Natural killer cell (primary cell): Measurements from ENCODE around the gene SERGEF. TPM values are rescaled to one million over a fixed set of nuclear protein-coding genes. Genes with fewer than 3 reads are reported as not detected.
A peak's percentile ranks its signal among the peaks of the same experiment; 100 is the strongest.

Experiments used
- ATAC-seq, 3 donors: fragments of 150-1000 bp in 2 of 3; fragments of 200-7000 bp in 1 of 3; cut with Tn5 transposase; 1 replicate in 1 of 3; 2 replicates in 2 of 3; pipeline ENCODE4 v1.10.0; 2021; ENCODE audit warnings: mild to moderate bottlenecking in 2 of 3, moderate library complexity in 2 of 3
- DNase-seq, 2 donors: peaks; one replicate each; pipeline versions ENCODE4 v3.0.0 to v3.0.0-alpha.2; 2013 to 2021; ENCODE audit warnings: mixed read lengths in 1 of 2
- H3K27ac ChIP-seq: one replicate; pipeline ENCODE4 v1.5.1; 2013; ENCODE audit warnings: mild to moderate bottlenecking, low read length
- H3K27me3 ChIP-seq: one replicate; pipeline ENCODE4 v1.6.1; 2013; ENCODE audit warnings: low read length; ENCODE audit not compliant: control insufficient read depth, insufficient read depth
- H3K36me3 ChIP-seq: one replicate; pipeline ENCODE4 v1.6.1; 2013; ENCODE audit warnings: low read length; ENCODE audit not compliant: control insufficient read depth, insufficient read depth
- H3K4me1 ChIP-seq: one replicate; pipeline ENCODE4 v1.6.1; 2013; ENCODE audit warnings: low read length; ENCODE audit not compliant: control insufficient read depth, insufficient read depth
- H3K4me3 ChIP-seq: one replicate; pipeline ENCODE4 v1.5.1; 2013; ENCODE audit warnings: low read length
- H3K9me3 ChIP-seq: one replicate; pipeline ENCODE4 v1.6.1; 2013; ENCODE audit warnings: low read length; ENCODE audit not compliant: control insufficient read depth, insufficient read depth
- H3K27ac Mint-ChIP-seq, 2 donors: one replicate each; pipeline ENCODE4 v1.8.0; 2022; ENCODE audit warnings: mild to moderate bottlenecking in 2 of 2, mixed read lengths in 2 of 2, moderate library complexity in 1 of 2
- H3K27me3 Mint-ChIP-seq, 2 donors: one replicate each; pipeline ENCODE4 v1.8.0; 2022; ENCODE audit warnings: low read depth in 2 of 2, mixed read lengths in 2 of 2
- H3K36me3 Mint-ChIP-seq: one replicate; pipeline ENCODE4 v1.8.0; 2022; ENCODE audit warnings: mixed read lengths
- H3K4me1 Mint-ChIP-seq, 2 donors: one replicate each; pipeline ENCODE4 v1.8.0; 2022; ENCODE audit warnings: mixed read lengths in 2 of 2
- H3K4me3 Mint-ChIP-seq: one replicate; pipeline ENCODE4 v1.8.0; 2022; ENCODE audit warnings: mild to moderate bottlenecking, moderate library complexity, mixed read lengths
- H3K9me3 Mint-ChIP-seq, 2 donors: one replicate each; pipeline ENCODE4 v1.8.0; 2022; ENCODE audit warnings: mixed read lengths in 2 of 2
- WGBS: methylation state at CpG from one replicate; pipeline ENCODE4 v1.1.7; 2013; ENCODE audit warnings: missing lambda C conversion rate; ENCODE audit not compliant: insufficient coverage; 5-methylcytosine and 5-hydroxymethylcytosine counted together
- intact Hi-C: fragments of 100-400 bp; cut with micrococcal nuclease; formaldehyde crosslinking; loops from one replicate; pipeline ENCODE4 v1.14.2; 2022
- total RNA-seq, 4 donors: library from RNA; stranded (reverse); fragments of 120-200 nt in 1 of 4; gene quantifications; one replicate each; pipeline versions ENCODE4 v1.2.3 to v1.2.4, GENCODE V29; 2013 to 2022
- TF ChIP-seq, protein P1 (sequence below): fragments of 200-600 bp; IDR thresholded peaks from one replicate; pipeline ENCODE4 v1.8.0; 2022; ENCODE audit warnings: antibody characterized with exemption

SERGEF gene
- total RNA-seq, 3 donors from 2014 or later (not counting 1 experiment from before 2014, with no cell fraction given) = 67.5 to 78.6 (median 69.4) TPM

DNA sequence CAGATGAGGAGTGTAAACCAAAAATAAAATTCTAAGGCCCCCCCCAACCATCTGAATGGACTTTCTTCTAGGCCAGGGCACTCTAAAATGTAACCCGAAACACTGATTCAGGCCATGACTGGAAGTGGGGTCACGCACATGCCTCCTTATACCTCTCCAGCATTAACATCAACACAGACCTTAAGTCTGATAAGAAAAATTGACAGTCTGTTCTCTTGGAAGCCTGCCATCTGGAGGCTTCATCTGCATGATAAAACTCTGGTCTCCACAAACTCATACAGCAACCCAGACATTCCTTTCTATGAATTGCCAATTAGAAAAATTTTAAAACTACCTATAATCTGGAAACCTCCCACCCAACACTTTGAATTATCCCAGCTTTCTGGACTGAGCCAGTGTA lies 3.9 kb upstream of the SERGEF start:
- H3K9me3 Mint-ChIP-seq = peaks cover 0 to 2% of the 10 kb centered on the region in 2 donors
- H3K27ac Mint-ChIP-seq = no peak overlapping the region
- H3K4me1 ChIP-seq = peaks cover 18% of the 10 kb centered on the region
- H3K4me3 Mint-ChIP-seq = no peak overlapping the region
- DNase-seq (no peak), ATAC-seq (no peak)
- H3K36me3 ChIP-seq = no peaks in the 10 kb centered on the region
- H3K27ac ChIP-seq = no peak overlapping the region
- H3K4me3 ChIP-seq = no peak overlapping the region
- no peaks in the 10 kb centered on the region for H3K27me3 Mint-ChIP-seq
- peaks cover 22 to 28% of the 10 kb centered on the region in 2 donors for H3K4me1 Mint-ChIP-seq
- no peaks in the 10 kb centered on the region for H3K36me3 Mint-ChIP-seq
- TF ChIP-seq, protein P1, sequence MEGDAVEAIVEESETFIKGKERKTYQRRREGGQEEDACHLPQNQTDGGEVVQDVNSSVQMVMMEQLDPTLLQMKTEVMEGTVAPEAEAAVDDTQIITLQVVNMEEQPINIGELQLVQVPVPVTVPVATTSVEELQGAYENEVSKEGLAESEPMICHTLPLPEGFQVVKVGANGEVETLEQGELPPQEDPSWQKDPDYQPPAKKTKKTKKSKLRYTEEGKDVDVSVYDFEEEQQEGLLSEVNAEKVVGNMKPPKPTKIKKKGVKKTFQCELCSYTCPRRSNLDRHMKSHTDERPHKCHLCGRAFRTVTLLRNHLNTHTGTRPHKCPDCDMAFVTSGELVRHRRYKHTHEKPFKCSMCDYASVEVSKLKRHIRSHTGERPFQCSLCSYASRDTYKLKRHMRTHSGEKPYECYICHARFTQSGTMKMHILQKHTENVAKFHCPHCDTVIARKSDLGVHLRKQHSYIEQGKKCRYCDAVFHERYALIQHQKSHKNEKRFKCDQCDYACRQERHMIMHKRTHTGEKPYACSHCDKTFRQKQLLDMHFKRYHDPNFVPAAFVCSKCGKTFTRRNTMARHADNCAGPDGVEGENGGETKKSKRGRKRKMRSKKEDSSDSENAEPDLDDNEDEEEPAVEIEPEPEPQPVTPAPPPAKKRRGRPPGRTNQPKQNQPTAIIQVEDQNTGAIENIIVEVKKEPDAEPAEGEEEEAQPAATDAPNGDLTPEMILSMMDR = no peak
- intact Hi-C loops = no loop called here
- H3K9me3 ChIP-seq = no peaks in the 10 kb centered on the region
- 98% methylated on average over 2 of the region's 2 CpGs for WGBS
- no peaks in the 10 kb centered on the region for H3K27me3 ChIP-seq

DNA sequence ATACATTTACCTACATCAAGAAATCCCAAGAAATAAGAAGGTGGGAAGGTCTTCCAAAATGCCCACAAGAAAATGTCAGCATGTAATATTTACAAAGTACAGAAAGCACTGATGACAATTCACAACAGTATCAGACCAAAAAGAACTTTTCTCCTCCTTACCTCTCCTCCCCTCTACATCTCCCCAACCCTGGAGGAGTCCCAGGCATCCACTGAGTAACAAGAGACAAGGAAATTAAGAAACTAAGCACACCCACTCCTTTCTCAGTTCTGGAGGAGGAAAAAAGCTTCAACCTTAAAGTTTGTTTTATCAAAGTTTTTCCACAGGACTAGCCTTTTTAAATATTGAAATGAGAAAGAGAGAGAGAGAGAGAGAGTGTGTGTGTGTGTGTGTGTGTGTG lies 2.0 kb upstream of the SERGEF start:
- ATAC-seq = no peak
- H3K27ac ChIP-seq = no peak overlapping the region
- Mint-ChIP-seq H3K4me3 (peak overlapping the region; percentile 43), H3K4me1 (peaks cover 36 to 43% of the 10 kb centered on the region in 2 donors), H3K36me3 (no peaks in the 10 kb centered on the region), H3K27me3 (no peaks in the 10 kb centered on the region), H3K9me3 (peaks cover 0 to 3% of the 10 kb centered on the region in 2 donors), H3K27ac (peak overlapping the region; percentile 96 to 97)
- intact Hi-C loops = loop anchor here (5.0 kb wide), 3 partner anchors 92 to 707 kb away; partner anchors contain the start of genes GTF2H1, HPS5 and SAAL1
- TF ChIP-seq, protein P1 = no peak
- peaks cover 18% of the 10 kb centered on the region for H3K4me1 ChIP-seq
- no peaks in the 10 kb centered on the region for H3K36me3 ChIP-seq
- peak in 1 of 2 donors; percentile 3 for DNase-seq
- no peak overlapping the region for H3K4me3 ChIP-seq
- H3K27me3 ChIP-seq = no peaks in the 10 kb centered on the region
- H3K9me3 ChIP-seq = no peaks in the 10 kb centered on the region

DNA sequence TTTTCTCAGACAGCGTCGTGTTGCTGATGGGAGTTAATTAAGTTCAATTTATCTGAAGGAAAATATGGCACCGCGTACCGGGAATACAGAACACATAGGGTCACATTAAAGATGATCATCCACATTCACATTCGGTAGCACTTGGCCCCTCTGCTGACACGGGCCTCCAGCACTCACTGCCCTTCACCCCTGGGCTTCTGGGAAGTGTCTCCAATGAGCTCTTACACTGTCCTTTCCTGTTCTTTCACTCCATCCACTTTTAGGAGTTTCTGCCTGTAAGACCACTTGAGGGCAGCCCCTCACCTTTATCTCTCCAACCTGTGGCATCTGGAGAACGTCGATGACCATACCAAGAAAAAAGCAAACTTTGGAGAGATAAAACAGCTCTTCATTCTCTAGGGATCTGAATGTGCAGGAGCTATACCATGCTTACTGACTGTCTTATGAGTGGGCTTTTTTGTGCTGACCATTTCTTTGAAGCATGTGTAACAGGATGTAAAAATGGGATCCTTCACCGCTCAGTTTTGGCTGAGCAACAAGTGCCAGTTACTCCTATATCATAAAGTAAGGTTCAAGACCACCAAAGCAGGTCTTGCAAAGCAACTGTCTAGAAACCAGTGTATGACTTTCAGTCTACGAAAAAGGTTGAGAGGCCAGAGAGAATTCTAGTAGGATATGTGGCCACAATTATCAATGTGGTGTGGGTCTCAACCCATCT lies 1.1 kb upstream of the SERGEF start:
- peaks cover 18% of the 10 kb centered on the region for H3K4me1 ChIP-seq
- no peaks in the 10 kb centered on the region for H3K36me3 Mint-ChIP-seq
- no peaks in the 10 kb centered on the region for H3K9me3 ChIP-seq
- H3K4me3 Mint-ChIP-seq = peak overlapping the region; percentile 100
- H3K4me3 ChIP-seq = peak overlapping the region; percentile 78
- peak overlapping the region; percentile 96 to 97 for H3K27ac Mint-ChIP-seq
- peaks cover 36 to 43% of the 10 kb centered on the region in 2 donors for H3K4me1 Mint-ChIP-seq
- no peaks in the 10 kb centered on the region for H3K36me3 ChIP-seq
- peaks cover 0 to 3% of the 10 kb centered on the region in 2 donors for H3K9me3 Mint-ChIP-seq
- DNase-seq (no peak), ATAC-seq (no peak)
- H3K27me3 Mint-ChIP-seq = no peaks in the 10 kb centered on the region
- peak overlapping the region; percentile 81 for H3K27ac ChIP-seq
- TF ChIP-seq, protein P1 = no peak
- 17% methylated on average over 11 of the region's 11 CpGs for WGBS
- H3K27me3 ChIP-seq = no peaks in the 10 kb centered on the region
- intact Hi-C loops = loop anchor here (5.0 kb wide), 3 partner anchors 93 to 708 kb away; partner anchors contain the start of genes GTF2H1, HPS5 and SAAL1
